GM23338 (cell line): ENCODE measurements around the gene SACS. TPM values are rescaled to one million over a fixed set of nuclear protein-coding genes. Genes with fewer than 3 reads are reported as not detected.

ENCODE experiments used
- ATAC-seq: fragments of 200-7000 bp; cut with Tn5 transposase; 3 replicates; pipeline ENCODE4 v1.9.1; 2020
- DNase-seq: peaks from one replicate; pipeline ENCODE4 v3.0.0-alpha.2; 2015; ENCODE audit warnings: low spot score
- H2AFZ ChIP-seq: fragments of 200-600 bp; sonication (generic); 2 replicates; pipeline ENCODE4 v1.8.0; 2016; ENCODE audit warnings: antibody characterized with exemption, mild to moderate bottlenecking, moderate library complexity
- H3F3A ChIP-seq: fragments of 200-600 bp; sonication (generic); replicated peaks from 2 replicates; pipeline ENCODE4 v1.8.0; 2017; ENCODE audit warnings: antibody characterized with exemption, mixed run types, low read depth
- H3K27ac ChIP-seq: fragments of 200-600 bp; sonication (generic); 2 replicates; pipeline ENCODE4 v1.6.1; 2016; ENCODE audit warnings: low read depth
- H3K27me3 ChIP-seq: fragments of 200-600 bp; sonication (generic); 2 replicates; pipeline ENCODE4 v1.8.0; 2016; ENCODE audit warnings: mild to moderate bottlenecking, mixed run types, moderate library complexity; ENCODE audit not compliant: insufficient read depth
- H3K36me3 ChIP-seq: fragments of 200-600 bp; sonication (generic); 2 replicates; pipeline ENCODE4 v1.8.0; 2016; ENCODE audit warnings: mild to moderate bottlenecking; ENCODE audit not compliant: insufficient read depth
- H3K4me1 ChIP-seq: fragments of 200-600 bp; sonication (generic); 2 replicates; pipeline ENCODE4 v1.8.0; 2016; ENCODE audit warnings: mild to moderate bottlenecking, moderate library complexity; ENCODE audit not compliant: insufficient read depth
- H3K4me2 ChIP-seq: fragments of 200-600 bp; sonication (generic); 2 replicates; pipeline ENCODE4 v1.7.1; 2017; ENCODE audit warnings: mixed run types
- H3K4me3 ChIP-seq: fragments of 200-600 bp; sonication (generic); 2 replicates; pipeline ENCODE4 v1.6.1; 2016; ENCODE audit warnings: mixed run types
- H3K79me2 ChIP-seq: fragments of 200-600 bp; sonication (generic); replicated peaks from 2 replicates; pipeline ENCODE4 v1.8.0; 2017; ENCODE audit warnings: mild to moderate bottlenecking; ENCODE audit not compliant: insufficient read depth
- H3K9me2 ChIP-seq: fragments of 200-600 bp; sonication (generic); 2 replicates; pipeline ENCODE4 v1.8.0; 2017; ENCODE audit not compliant: insufficient read depth
- H4K20me1 ChIP-seq: fragments of 200-600 bp; sonication (generic); replicated peaks from 2 replicates; pipeline ENCODE4 v1.8.0; 2017; ENCODE audit warnings: mild to moderate bottlenecking; ENCODE audit not compliant: insufficient read depth
- H3K27ac Mint-ChIP-seq: 2 replicates; pipeline ENCODE4 v1.8.0; 2020; ENCODE audit warnings: inconsistent platforms, mild to moderate bottlenecking, moderate library complexity, mixed read lengths
- H3K27me3 Mint-ChIP-seq: 3 replicates; pipeline ENCODE4 v1.8.0; 2022; ENCODE audit warnings: low read depth, mild to moderate bottlenecking, moderate library complexity, mixed read lengths, inconsistent platforms; ENCODE audit not compliant: insufficient read depth, poor library complexity
- H3K36me3 Mint-ChIP-seq: 3 replicates; pipeline ENCODE4 v1.8.0; 2021; ENCODE audit warnings: low read depth, mild to moderate bottlenecking, inconsistent platforms, moderate library complexity, mixed read lengths
- H3K4me1 Mint-ChIP-seq: 3 replicates; pipeline ENCODE4 v1.8.0; 2020; ENCODE audit warnings: mild to moderate bottlenecking, inconsistent platforms, mixed read lengths
- H3K4me3 Mint-ChIP-seq: 3 replicates; pipeline ENCODE4 v1.8.0; 2021; ENCODE audit warnings: moderate library complexity, mild to moderate bottlenecking, inconsistent platforms, mixed read lengths
- H3K9me3 Mint-ChIP-seq: 3 replicates; pipeline ENCODE4 v1.8.0; 2020; ENCODE audit warnings: moderate library complexity, mild to moderate bottlenecking, inconsistent platforms, mixed read lengths
- CREB1 ChIP-seq: fragments of 250-450 bp; sonication (Bioruptor Pico); IDR thresholded peaks from 2 replicates; pipeline ENCODE4 v1.5.0; 2020; ENCODE audit warnings: low read depth, mild to moderate bottlenecking, moderate library complexity
- CTCF ChIP-seq, 2 experiments: fragments of 200-600 bp in 1 of 2; sonication (generic) in 1 of 2; conservative IDR thresholded peaks; 2 replicates each; pipeline versions ENCODE4 v1.5.1 to v1.6.1; 2016 to 2017; ENCODE audit warnings: antibody characterized with exemption in 2 of 2, low read depth in 2 of 2, mild to moderate bottlenecking in 2 of 2, moderate library complexity in 1 of 2
- ETS1 ChIP-seq: IDR thresholded peaks from 2 replicates; pipeline ENCODE4 v1.6.1; 2016; ENCODE audit warnings: antibody characterized with exemption
- EZH2 ChIP-seq: fragments of 200-600 bp; sonication (generic); IDR thresholded peaks from one replicate; pipeline ENCODE4 v1.8.0; 2017; ENCODE audit warnings: antibody characterized with exemption, mild to moderate bottlenecking, low read depth; ENCODE audit not compliant: unreplicated experiment
- EZH2phosphoT487 ChIP-seq: fragments of 200-600 bp; sonication (generic); IDR thresholded peaks from one replicate; pipeline ENCODE4 v1.8.1; 2018; ENCODE audit warnings: antibody characterized with exemption; ENCODE audit not compliant: unreplicated experiment
- JUNB ChIP-seq: IDR thresholded peaks from one replicate; pipeline ENCODE4 v1.6.1; 2016; ENCODE audit warnings: antibody characterized with exemption; ENCODE audit not compliant: unreplicated experiment
- NANOG ChIP-seq: IDR thresholded peaks from 2 replicates; pipeline ENCODE4 v1.6.1; 2016; ENCODE audit warnings: antibody characterized with exemption, borderline replicate concordance
- POLR2AphosphoS5 ChIP-seq: IDR thresholded peaks from 2 replicates; pipeline ENCODE4 v1.6.1; 2016; ENCODE audit warnings: antibody characterized with exemption, low read depth
- REST ChIP-seq: IDR thresholded peaks from one replicate; pipeline ENCODE4 v1.6.1; 2018; ENCODE audit warnings: antibody characterized with exemption; ENCODE audit not compliant: unreplicated experiment
- STAT1 ChIP-seq: IDR thresholded peaks from one replicate; pipeline ENCODE4 v1.6.1; 2016; ENCODE audit warnings: antibody characterized with exemption; ENCODE audit not compliant: unreplicated experiment
- ZNF114 ChIP-seq: fragments of 250-450 bp; sonication (Bioruptor Pico); IDR thresholded peaks from 2 replicates; pipeline ENCODE4 v1.5.0; 2020; ENCODE audit warnings: mild to moderate bottlenecking, moderate library complexity
- ZNF331 ChIP-seq: fragments of 250-450 bp; sonication (Bioruptor Pico); IDR thresholded peaks from 2 replicates; pipeline ENCODE4 v1.5.0; 2020; ENCODE audit warnings: low read depth, mild to moderate bottlenecking, moderate library complexity
- ZNF462 ChIP-seq: fragments of 250-450 bp; sonication (Bioruptor Pico); IDR thresholded peaks from 2 replicates; pipeline ENCODE4 v1.5.0; 2020; ENCODE audit warnings: mild to moderate bottlenecking, moderate library complexity
- polyA plus RNA-seq: library from polyadenylated mRNA; unstranded; fragments of >200 nt; fragmentation: Nextera tagmentation; extraction: Ambion mirVana; gene quantifications from 2 replicates; pipeline ENCODE4 v1.2.1, GENCODE V29; 2016
- total RNA-seq: library from RNA; depleted of rRNA; stranded (reverse); fragments of >200 nt; shearing (Covaris generic); gene quantifications from 2 replicates; pipeline ENCODE4 v1.2.3, GENCODE V29; 2014

Gene SACS
- total and polyA plus RNA-seq, 2 experiments from 2014 or later, result 13.8 to 58.7 TPM

GRCh38 chr13:23445794-23446193 is 12.3 kb upstream of the SACS start:
- TF ChIP-seq ZNF331 (no peak), POLR2AphosphoS5 (no peak), CTCF (conservative IDR thresholded peaks at IDR 0.05; ENCODE audit: low read depth in 2 of 2) (no peak), EZH2 (no peak), EZH2phosphoT487 (no peak), STAT1 (no peak), NANOG (no peak), CREB1 (CRISPR knock-in tag) (no peak), ETS1 (no peak), ZNF462 (CRISPR knock-in tag) (no peak), REST (no peak), ZNF114 (CRISPR knock-in tag) (no peak), JUNB (no peak)
- Histone ChIP-seq H4K20me1 (no peaks in the 10 kb centered on the region), H3K9me2 (peaks cover 4% of the 10 kb centered on the region; the same call in 1 of the 2 replicates), H3F3A (peaks cover 4% of the 10 kb centered on the region; the same call in 1 of the 2 replicates), H3K27me3 (no peaks in the 10 kb centered on the region), H3K4me3 (no peak overlapping the region), H3K79me2 (no peaks in the 10 kb centered on the region), H3K4me2 (no peak overlapping the region), H3K27ac (no peak overlapping the region), H3K4me1 (peaks cover 17% of the 10 kb centered on the region), H3K36me3 (0 out of 2 replicates have a peak, but pooled peaks cover 5% of the 10 kb centered on the region), H2AFZ (0 out of 2 replicates have a peak overlapping the region, but pooled peaks have one; percentile 40)
- ATAC-seq, result no peak
- DNase-seq, result no peak
- H3K27me3 Mint-ChIP-seq, result peaks cover 5% of the 10 kb centered on the region
- no peak overlapping the region for H3K4me3 Mint-ChIP-seq
- H3K27ac Mint-ChIP-seq, result no peak overlapping the region
- H3K4me1 Mint-ChIP-seq, result peaks cover 21% of the 10 kb centered on the region
- H3K36me3 Mint-ChIP-seq, result peaks cover 3% of the 10 kb centered on the region; the same call in 1 of the 3 replicates
- H3K9me3 Mint-ChIP-seq, result no peaks in the 10 kb centered on the region; the same call in 2 of the 3 replicates
